ENCODE data around the gene PSME4. TPM values are rescaled to one million over a fixed set of nuclear protein-coding genes. Genes with fewer than 3 reads are reported as not detected.

Gene PSME4
- total and polyA plus RNA-seq, 2 of the 13 experiments (the other 11 are each of a cell fraction or from before 2014, with no cell fraction given) = 52.1 to 77.8 TPM

- TF ChIP-seq ZNF773 (CRISPR knock-in tag; IDR thresholded peaks at IDR 0.05; ENCODE audit: borderline replicate concordance) (no peak), MYNN (CRISPR knock-in tag; IDR thresholded peaks at IDR 0.05; ENCODE audit: low read depth) (no peak), TBX3 (IDR thresholded peaks at IDR 0.05; ENCODE audit: borderline replicate concordance) (peak; percentile 88), NKX3-1 (CRISPR knock-in tag; IDR thresholded peaks at IDR 0.05) (peak; percentile 95), ZNF687 (CRISPR knock-in tag; IDR thresholded peaks at IDR 0.05) (no peak), RARG (CRISPR knock-in tag; IDR thresholded peaks at IDR 0.05; ENCODE audit: low read depth) (no peak; the same call in 1 of the 2 replicates), RELA (CRISPR knock-in tag; IDR thresholded peaks at IDR 0.05) (0 out of 2 replicates have a peak, but pooled peaks have one; percentile 33), MTF1 (CRISPR knock-in tag; IDR thresholded peaks at IDR 0.05) (no peak), ZNF12 (CRISPR knock-in tag; IDR thresholded peaks at IDR 0.05) (peak; percentile 82; the same call in 1 of the 2 replicates), SRSF4 (IDR thresholded peaks at IDR 0.05; ENCODE audit: low read depth, low read length, poor library complexity, severe bottlenecking) (no peak), GPBP1L1 (CRISPR knock-in tag; IDR thresholded peaks at IDR 0.05) (no peak), LRRFIP1 (CRISPR knock-in tag; conservative IDR thresholded peaks at IDR 0.05) (no peak; the same call in 1 of the 2 replicates), RARA (CRISPR knock-in tag; IDR thresholded peaks at IDR 0.05) (peak; percentile 99), IKZF5 (CRISPR knock-in tag; IDR thresholded peaks at IDR 0.05) (peak; percentile 96), ZGPAT (CRISPR knock-in tag; IDR thresholded peaks at IDR 0.05) (peak; percentile 99), STAT5B (CRISPR knock-in tag; IDR thresholded peaks at IDR 0.05) (peak; percentile 88; the same call in 1 of the 2 replicates), CBX2 (IDR thresholded peaks at IDR 0.05; ENCODE audit: low read depth, low read length) (no peak), CBX2 (CRISPR knock-in tag; IDR thresholded peaks at IDR 0.05; ENCODE audit: low read depth) (no peak)
These were observed 144.0 kb downstream of the PSME4 start (continued) for GRCh38 chr2:53826587-53827397.

All from HepG2 (cell line).